Mesenchymal stem cell (in vitro differentiated cells and primary cell): ENCODE results near the gene CFAP119.

Experiments
- DNase-seq: peaks from one replicate; pipeline ENCODE4 v3.0.0-alpha.2; 2013
- H2AFZ ChIP-seq: one replicate; pipeline ENCODE4 v1.6.1; 2013; ENCODE audit warnings: low read depth, mild to moderate bottlenecking, control low read depth, inconsistent platforms, low read length, moderate library complexity
- H2AK5ac ChIP-seq: 2 replicates; pipeline ENCODE4 v1.6.1; 2013; ENCODE audit warnings: low read length, moderate library complexity, mild to moderate bottlenecking, inconsistent platforms; ENCODE audit not compliant: severe bottlenecking
- H2BK120ac ChIP-seq: one replicate; pipeline ENCODE4 v1.6.1; 2013; ENCODE audit warnings: low read depth, mild to moderate bottlenecking, inconsistent platforms, low read length, moderate library complexity
- H2BK12ac ChIP-seq, 2 experiments: one replicate each; pipeline ENCODE4 v1.6.1; 2013; ENCODE audit warnings: inconsistent platforms in 2 of 2, low read length in 2 of 2, mild to moderate bottlenecking in 2 of 2, moderate library complexity in 2 of 2, control low read depth in 1 of 2
- H2BK15ac ChIP-seq: one replicate; pipeline ENCODE4 v1.6.1; 2013; ENCODE audit warnings: mild to moderate bottlenecking, low read depth, inconsistent platforms; ENCODE audit not compliant: poor library complexity, severe bottlenecking
- H2BK5ac ChIP-seq: 2 replicates; pipeline ENCODE4 v1.6.1; 2013; ENCODE audit warnings: low read depth, mild to moderate bottlenecking, low read length, control low read depth, inconsistent platforms; ENCODE audit not compliant: poor library complexity, severe bottlenecking
- H3K14ac ChIP-seq, 2 experiments: one replicate each; pipeline ENCODE4 v1.6.1; 2013; ENCODE audit warnings: inconsistent platforms in 2 of 2, low read length in 2 of 2, control low read depth in 1 of 2, mild to moderate bottlenecking in 1 of 2, moderate library complexity in 1 of 2
- H3K18ac ChIP-seq, 2 experiments: one replicate each; pipeline ENCODE4 v1.6.1; 2013; ENCODE audit warnings: inconsistent platforms in 2 of 2, low read length in 2 of 2, control low read depth in 1 of 2, low read depth in 1 of 2, mild to moderate bottlenecking in 1 of 2
- H3K23ac ChIP-seq, 2 experiments: one replicate each; pipeline ENCODE4 v1.6.1; 2013; ENCODE audit warnings: inconsistent platforms in 2 of 2, low read length in 2 of 2, mild to moderate bottlenecking in 2 of 2, moderate library complexity in 2 of 2, control low read depth in 1 of 2
- H3K27ac ChIP-seq: 2 replicates; pipeline ENCODE4 v1.5.1; 2013; ENCODE audit warnings: mild to moderate bottlenecking, moderate library complexity, low read length, control low read depth, inconsistent platforms; ENCODE audit not compliant: poor library complexity, severe bottlenecking
- H3K27me3 ChIP-seq, 2 experiments: 2 replicates each; pipeline versions ENCODE4 v1.6.1 to v1.7.0; 2013; ENCODE audit warnings: low read length in 2 of 2, mild to moderate bottlenecking in 2 of 2, moderate library complexity in 2 of 2, control low read depth in 1 of 2, inconsistent platforms in 1 of 2; ENCODE audit not compliant: control insufficient read depth in 1 of 2, insufficient read depth in 1 of 2
- H3K36me3 ChIP-seq, 2 experiments: 2 replicates each; pipeline versions ENCODE4 v1.6.1 to v1.7.0; 2013; ENCODE audit warnings: low read length in 2 of 2, control low read depth in 1 of 2, inconsistent platforms in 1 of 2, low read depth in 1 of 2, mild to moderate bottlenecking in 1 of 2; ENCODE audit not compliant: insufficient read depth in 2 of 2, control insufficient read depth in 1 of 2
- H3K4ac ChIP-seq, 2 experiments: one replicate each; pipeline ENCODE4 v1.6.1; 2013; ENCODE audit warnings: inconsistent platforms in 2 of 2, low read length in 2 of 2, mild to moderate bottlenecking in 2 of 2, moderate library complexity in 2 of 2, control low read depth in 1 of 2, low read depth in 1 of 2
- H3K4me1 ChIP-seq: 2 replicates; pipeline ENCODE4 v1.6.1; 2013; ENCODE audit warnings: low read depth, low read length, control low read depth; ENCODE audit not compliant: control insufficient read depth, insufficient read depth
- H3K4me2 ChIP-seq: 2 replicates; pipeline ENCODE4 v1.6.1; 2013; ENCODE audit warnings: low read length, mild to moderate bottlenecking, inconsistent platforms; ENCODE audit not compliant: poor library complexity, severe bottlenecking
- H3K4me3 ChIP-seq, 2 experiments: 2 replicates each; pipeline versions ENCODE4 v1.5.1 to v1.7.0; 2013; ENCODE audit warnings: low read length in 2 of 2, mild to moderate bottlenecking in 2 of 2, control low read depth in 1 of 2, low read depth in 1 of 2; ENCODE audit not compliant: insufficient read depth in 1 of 2
- H3K79me1 ChIP-seq: replicated peaks from 2 replicates; pipeline ENCODE4 v1.6.1; 2013; ENCODE audit warnings: mild to moderate bottlenecking, control low read depth, low read length, inconsistent platforms; ENCODE audit not compliant: poor library complexity, severe bottlenecking
- H3K9ac ChIP-seq: 2 replicates; pipeline ENCODE4 v1.7.0; 2013; ENCODE audit warnings: mild to moderate bottlenecking, low read length, moderate library complexity
- H3K9me3 ChIP-seq: 2 replicates; pipeline ENCODE4 v1.7.0; 2013; ENCODE audit warnings: mild to moderate bottlenecking, low read length; ENCODE audit not compliant: control insufficient read depth
- H4K8ac ChIP-seq: one replicate; pipeline ENCODE4 v1.6.1; 2013; ENCODE audit warnings: inconsistent platforms, mild to moderate bottlenecking, low read length, moderate library complexity
- H4K91ac ChIP-seq: one replicate; pipeline ENCODE4 v1.6.1; 2013; ENCODE audit warnings: mild to moderate bottlenecking, low read length, inconsistent platforms
- WGBS: methylation state at CpG from one replicate; pipeline ENCODE4 v1.1.7; 2013; ENCODE audit warnings: mixed read lengths; 5-methylcytosine and 5-hydroxymethylcytosine counted together

Gene CFAP119

DNA sequence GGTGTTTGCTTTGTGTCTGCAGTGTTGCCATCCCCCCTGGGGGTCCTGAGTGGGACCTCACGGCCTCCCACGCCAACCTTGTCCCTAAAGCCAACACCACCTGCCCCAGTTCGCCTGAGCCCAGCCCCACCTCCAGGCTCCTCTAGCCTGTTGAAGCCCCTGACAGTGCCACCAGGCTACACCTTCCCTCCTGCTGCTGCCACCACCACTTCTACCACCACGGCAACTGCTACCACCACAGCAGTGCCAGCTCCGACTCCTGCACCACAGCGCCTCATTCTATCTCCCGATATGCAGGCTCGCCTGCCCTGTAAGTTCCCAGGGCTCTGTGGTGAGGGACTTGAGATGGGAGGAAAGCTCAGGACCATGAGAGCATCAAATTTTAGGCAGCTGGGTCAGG, 40.7 kb downstream of the CFAP119 start:
- H3K23ac ChIP-seq: no peak overlapping the region
- no peak overlapping the region for H2BK15ac ChIP-seq
- no peak overlapping the region for H3K18ac ChIP-seq
- H3K14ac ChIP-seq: no peak overlapping the region
- no peaks in the 10 kb centered on the region for H3K4me1 ChIP-seq
- H2BK120ac ChIP-seq: no peak overlapping the region
- 99% methylated on average over 8 of the region's 8 CpGs for WGBS
- H2AK5ac ChIP-seq: no peak overlapping the region
- no peaks in the 10 kb centered on the region for H3K9me3 ChIP-seq
- H3K79me1 ChIP-seq: peaks cover 57% of the 10 kb centered on the region
- no peaks in the 10 kb centered on the region for H3K27me3 ChIP-seq
- H3K4me2 ChIP-seq: no peak overlapping the region
- H3K4me3 ChIP-seq: no peak overlapping the region
- H4K8ac ChIP-seq: no peak overlapping the region
- H4K91ac ChIP-seq: no peak overlapping the region
- DNase-seq: no peak
- no peak overlapping the region for H2BK5ac ChIP-seq
- peak overlapping the region; percentile 22 for H3K9ac ChIP-seq
- no peak overlapping the region for H2BK12ac ChIP-seq
- H2AFZ ChIP-seq: no peak overlapping the region
- peaks cover 82 to 95% of the 10 kb centered on the region in 2 experiments for H3K36me3 ChIP-seq
- H3K27ac ChIP-seq: no peak overlapping the region
- H3K4ac ChIP-seq: no peak overlapping the region

DNA sequence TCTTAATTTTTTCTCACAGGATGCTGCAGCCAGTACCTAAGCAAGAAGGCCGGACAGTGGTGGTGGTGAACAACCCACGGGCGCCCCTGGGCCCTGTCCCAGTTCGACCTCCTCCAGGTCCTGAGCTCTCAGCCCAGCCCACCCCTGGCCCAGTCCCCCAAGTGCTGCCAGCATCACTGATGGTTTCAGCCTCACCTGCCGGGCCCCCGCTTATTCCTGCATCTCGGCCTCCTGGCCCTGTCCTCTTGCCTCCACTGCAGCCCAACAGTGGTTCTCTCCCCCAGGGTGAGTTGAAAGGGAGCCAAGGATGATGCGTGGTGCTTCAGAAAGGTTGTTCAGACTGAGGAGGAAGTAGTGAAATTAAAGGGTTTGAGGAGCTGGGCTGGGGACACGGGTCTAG, 41.2 kb downstream of the CFAP119 start:
- Histone ChIP-seq H3K27ac (no peak overlapping the region), H3K4me1 (peaks cover 1% of the 10 kb centered on the region), H2BK15ac (no peak overlapping the region), H4K8ac (no peak overlapping the region), H3K18ac (no peak overlapping the region), H3K23ac (no peak overlapping the region), H3K36me3 (peaks cover 86 to 95% of the 10 kb centered on the region in 2 experiments), H2BK120ac (no peak overlapping the region), H3K4ac (no peak overlapping the region), H4K91ac (no peak overlapping the region), H2AFZ (no peak overlapping the region), H3K4me3 (no peak overlapping the region), H2AK5ac (no peak overlapping the region), H2BK12ac (no peak overlapping the region), H2BK5ac (no peak overlapping the region), H3K9ac (peak overlapping the region; percentile 22), H3K27me3 (no peaks in the 10 kb centered on the region), H3K4me2 (no peak overlapping the region), H3K9me3 (no peaks in the 10 kb centered on the region), H3K14ac (no peak overlapping the region), H3K79me1 (peaks cover 61% of the 10 kb centered on the region)
- DNase-seq: no peak
- WGBS: 92% methylated on average over 8 of the region's 9 CpGs

DNA sequence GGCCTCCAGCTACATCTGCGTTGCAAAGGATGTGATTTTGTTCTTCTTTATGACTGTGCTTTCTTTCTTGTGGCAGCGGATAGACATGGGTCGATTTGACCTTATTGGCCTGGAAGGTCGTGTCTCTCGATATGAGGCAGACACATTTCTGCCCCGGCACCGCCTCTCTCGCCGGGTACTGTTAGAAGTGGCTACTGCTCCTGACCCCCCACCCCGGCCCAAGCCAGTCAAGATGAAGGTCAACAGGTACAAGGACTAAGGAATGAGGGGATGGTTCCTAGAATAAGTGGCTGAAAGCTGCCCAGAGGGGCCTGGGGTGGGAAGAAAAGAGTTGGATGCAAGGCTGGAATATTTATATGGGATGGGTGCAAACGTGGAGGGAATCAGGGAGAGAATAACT, 41.8 kb downstream of the CFAP119 start:
- Histone ChIP-seq H3K18ac (no peak overlapping the region), H3K4me1 (peaks cover 1% of the 10 kb centered on the region), H2AK5ac (no peak overlapping the region), H2BK120ac (no peak overlapping the region), H4K91ac (no peak overlapping the region), H3K9ac (no peak overlapping the region), H2AFZ (no peak overlapping the region), H2BK12ac (no peak overlapping the region), H3K36me3 (peaks cover 83 to 94% of the 10 kb centered on the region in 2 experiments), H3K27me3 (no peaks in the 10 kb centered on the region), H4K8ac (no peak overlapping the region), H3K79me1 (peaks cover 59% of the 10 kb centered on the region), H3K4me3 (no peak overlapping the region), H2BK5ac (no peak overlapping the region), H3K9me3 (no peaks in the 10 kb centered on the region), H3K4me2 (no peak overlapping the region), H3K14ac (no peak overlapping the region), H3K27ac (no peak overlapping the region), H2BK15ac (no peak overlapping the region), H3K23ac (no peak overlapping the region), H3K4ac (no peak overlapping the region)
- DNase-seq: no peak
- WGBS: 96% methylated on average over 11 of the region's 11 CpGs

DNA sequence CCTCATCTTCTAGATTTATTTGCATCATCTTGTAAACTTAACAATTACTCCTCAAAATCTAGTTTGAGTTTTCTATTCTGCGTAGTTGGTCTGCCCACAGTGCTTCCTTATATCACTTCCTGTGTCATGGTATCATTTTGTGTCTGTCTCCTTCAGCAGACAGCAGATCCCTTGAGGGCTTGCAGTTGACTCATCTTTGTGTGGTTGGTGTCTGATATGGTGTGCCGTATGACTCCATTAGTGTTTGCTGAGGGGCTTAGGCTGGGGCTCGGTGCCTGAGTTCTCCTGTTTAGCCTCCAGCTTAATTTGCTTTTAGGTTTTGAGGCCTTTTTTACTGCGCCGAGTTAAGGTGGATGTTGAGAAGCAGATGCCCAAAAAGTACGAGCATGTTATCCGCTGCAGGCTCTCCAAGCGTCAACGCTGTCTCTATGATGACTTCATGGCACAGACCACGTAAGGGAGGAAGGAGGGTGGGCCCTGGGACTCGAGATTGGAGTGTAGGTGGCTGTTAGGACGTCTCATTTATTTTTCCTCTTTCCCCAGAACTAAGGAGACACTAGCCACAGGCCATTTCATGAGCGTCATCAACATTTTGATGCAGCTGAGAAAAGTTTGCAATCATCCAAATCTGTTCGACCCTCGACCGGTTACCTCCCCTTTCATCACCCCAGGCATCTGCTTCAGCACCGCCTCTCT, 46.0 kb downstream of the CFAP119 start:
- Histone ChIP-seq H2BK120ac (no peak overlapping the region), H3K4me1 (peaks cover 5% of the 10 kb centered on the region), H2AFZ (no peak overlapping the region), H4K91ac (no peak overlapping the region), H4K8ac (no peak overlapping the region), H2BK5ac (no peak overlapping the region), H3K9ac (no peak overlapping the region), H3K4me2 (no peak overlapping the region), H3K27ac (no peak overlapping the region), H3K23ac (no peak overlapping the region), H2AK5ac (no peak overlapping the region), H2BK15ac (no peak overlapping the region), H3K14ac (no peak overlapping the region), H3K27me3 (no peaks in the 10 kb centered on the region), H2BK12ac (no peak overlapping the region), H3K9me3 (peaks cover 3% of the 10 kb centered on the region), H3K18ac (no peak overlapping the region), H3K79me1 (peaks cover 42% of the 10 kb centered on the region), H3K4me3 (no peak overlapping the region), H3K4ac (peak overlapping the region in 1 of 2 experiments; percentile 30), H3K36me3 (peaks cover 77 to 88% of the 10 kb centered on the region in 2 experiments)
- peak; percentile 60 for DNase-seq
- WGBS: 89% methylated on average over 14 of the region's 17 CpGs
